Measurements from ENCODE around the gene MAEL. TPM values are rescaled to one million over a fixed set of nuclear protein-coding genes. Genes with fewer than 3 reads are reported as not detected.
A peak's percentile ranks its signal among the peaks of the same experiment; 100 is the strongest.

MAEL gene
- total RNA-seq, 2 experiments from 2014 or later: 0.40 to 0.45 TPM

- Mint-ChIP-seq H3K27ac (no peak overlapping the region), H3K4me1 (peaks cover 1% of the 10 kb centered on the region), H3K9me3 (no peaks in the 10 kb centered on the region), H3K27me3 (peaks cover 4% of the 10 kb centered on the region), H3K4me3 (no peak overlapping the region), H3K36me3 (ENCODE audit: low read depth) (no peaks in the 10 kb centered on the region)
- ChIA-PET POLR2A (interaction anchor here (1.4 kb wide), 1 partner anchor 155 kb away, joined by 3 read pairs; the partner anchor contains the start of gene POU2F1), CTCF (interaction anchor here (0.6 to 17.9 kb wide), 4 partner anchors 59 to 186 kb away, joined by 7 to 722 read pairs (median 18); partner anchors contain the start of gene POU2F1)
- DNase-seq: no peak
These were observed 76.4 kb downstream of the MAEL start for GRCh38 chr1:167065471-167065870.

GRCh38 chr1:167066333-167067122 is 77.4 kb downstream of the MAEL start:
- Mint-ChIP-seq H3K27me3 (peaks cover 2% of the 10 kb centered on the region), H3K36me3 (ENCODE audit: low read depth) (no peaks in the 10 kb centered on the region), H3K27ac (no peak overlapping the region), H3K4me3 (no peak overlapping the region), H3K9me3 (no peaks in the 10 kb centered on the region), H3K4me1 (peaks cover 1% of the 10 kb centered on the region)
- CTCF ChIA-PET: interaction anchor here (0.6 to 17.9 kb wide), 21 partner anchors 9 to 491 kb away, joined by 3 to 722 read pairs (median 4); partner anchors contain the start of gene POU2F1
- POLR2A ChIA-PET: no interaction called here
- peak; percentile 80 for DNase-seq

GRCh38 chr1:167067904-167068303 is 78.8 kb downstream of the MAEL start:
- H3K4me1 Mint-ChIP-seq: peaks cover 1% of the 10 kb centered on the region
- H3K9me3 Mint-ChIP-seq: no peaks in the 10 kb centered on the region
- peaks cover 2% of the 10 kb centered on the region for H3K27me3 Mint-ChIP-seq
- CTCF ChIA-PET: no interaction called here
- H3K27ac Mint-ChIP-seq: no peak overlapping the region
- POLR2A ChIA-PET: no interaction called here
- no peak for DNase-seq
- H3K36me3 Mint-ChIP-seq (ENCODE audit: low read depth): no peaks in the 10 kb centered on the region
- no peak overlapping the region for H3K4me3 Mint-ChIP-seq

GRCh38 chr1:167068761-167069160 is 79.7 kb downstream of the MAEL start:
- Mint-ChIP-seq H3K27me3 (peaks cover 2% of the 10 kb centered on the region), H3K9me3 (no peaks in the 10 kb centered on the region), H3K4me3 (no peak overlapping the region), H3K36me3 (ENCODE audit: low read depth) (no peaks in the 10 kb centered on the region), H3K4me1 (peaks cover 1% of the 10 kb centered on the region), H3K27ac (no peak overlapping the region)
- CTCF ChIA-PET: interaction anchor here (0.9 to 1.4 kb wide), 5 partner anchors 11 to 488 kb away, joined by 3 to 5 read pairs (median 3); no protein-coding TSS in a partner anchor
- DNase-seq: no peak
- POLR2A ChIA-PET: no interaction called here

- no peak overlapping the region for H3K27ac Mint-ChIP-seq
- CTCF ChIA-PET: interaction anchor here (1.2 kb wide), 1 partner anchor 12 kb away, joined by 5 read pairs; no protein-coding TSS in a partner anchor
These were observed 82.2 kb downstream of the MAEL start for GRCh38 chr1:167071286-167071685.

More at GRCh38 chr1:167071286-167071685, 82.2 kb downstream of the MAEL start:
- no peaks in the 10 kb centered on the region for H3K27me3 Mint-ChIP-seq
- no peaks in the 10 kb centered on the region for H3K36me3 Mint-ChIP-seq (ENCODE audit: low read depth)
- no peaks in the 10 kb centered on the region for H3K9me3 Mint-ChIP-seq
- peaks cover 14% of the 10 kb centered on the region for H3K4me1 Mint-ChIP-seq
- DNase-seq: no peak
- POLR2A ChIA-PET: no interaction called here
- no peak overlapping the region for H3K4me3 Mint-ChIP-seq

Other genes with a start within 250 kb of the MAEL start
- gene POGK, start 149.8 kb upstream of the MAEL start, total RNA-seq: 10 to 100 TPM; 34.4 to 36.5 TPM
- 10 to 100 TPM; 17.0 to 17.9 TPM for gene TADA1, start 113.0 kb upstream of the MAEL start, total RNA-seq
- 1 to 10 TPM; 9.3 to 9.8 TPM for gene ILDR2, start 13.7 kb upstream of the MAEL start, total RNA-seq
- under 1 TPM; 0.65 to 0.71 TPM for gene GPA33, start 101.1 kb downstream of the MAEL start, total RNA-seq
- gene STYXL2, start 104.8 kb downstream of the MAEL start, total RNA-seq: not detected
- 10 to 100 TPM; 17.4 to 20.4 TPM for gene POU2F1, start 231.6 kb downstream of the MAEL start, total RNA-seq

All from activated CD4-positive, alpha-beta memory T cell treated with anti-CD3 and anti-CD28 coated beads, Interleukin-2, amount 10 ng/mL, durations not matched to agents 7 days and 5 days (primary cell).